H1 (cell line): ENCODE results near the gene PTCH1. TPM values are rescaled to one million over a fixed set of nuclear protein-coding genes. Genes with fewer than 3 reads are reported as not detected.

Experiments
- CTCF ChIA-PET: fragments of 300-600 bp; sonication (Branson Sonifier 250); formaldehyde crosslinking; loops from one replicate; lab custom pipeline; 2021; ENCODE audit not compliant: partially characterized antibody; lab: Charles Lee
- POLR2A ChIA-PET: fragments of 300-600 bp; sonication (Branson Sonifier 250); formaldehyde crosslinking; loops from one replicate; lab custom pipeline; 2021; ENCODE audit warnings: inconsistent platforms; ENCODE audit not compliant: partially characterized antibody; lab: Charles Lee
- DNase-seq, 2 experiments: peaks; one replicate each; pipeline versions ENCODE4 v3.0.0 to v3.0.0-alpha.2; 2010 to 2022; ENCODE audit warnings: low spot score in 2 of 2, low read depth in 1 of 2, mixed read lengths in 1 of 2
- FAIRE-seq: peaks from 2 replicates; lab custom pipeline; 2011; peaks lifted over from hg19 to GRCh38; lab: Jason Lieb, UNC
- H2AFZ ChIP-seq: 2 replicates; pipeline ENCODE4 v1.8.1; 2012; ENCODE audit warnings: low read length, inconsistent platforms
- H2AK5ac ChIP-seq: 2 replicates; pipeline ENCODE4 v1.6.1; 2013; ENCODE audit warnings: low read depth, low read length
- H2BK120ac ChIP-seq: replicated peaks from 2 replicates; pipeline ENCODE3; 2013; ENCODE audit warnings: low read depth, low read length, inconsistent platforms
- H2BK12ac ChIP-seq: 2 replicates; pipeline ENCODE4 v1.6.1; 2013; ENCODE audit warnings: low read depth, low read length
- H2BK15ac ChIP-seq: 2 replicates; pipeline ENCODE4 v1.6.1; 2013; ENCODE audit warnings: low read length
- H2BK20ac ChIP-seq: 2 replicates; pipeline ENCODE4 v1.6.1; 2013; ENCODE audit warnings: low read length
- H2BK5ac ChIP-seq: 2 replicates; pipeline ENCODE4 v1.6.1; 2013; ENCODE audit warnings: low read depth, low read length
- H3K14ac ChIP-seq: 2 replicates; pipeline ENCODE4 v1.6.1; 2013; ENCODE audit warnings: inconsistent platforms; ENCODE audit not compliant: insufficient read length
- H3K18ac ChIP-seq: 2 replicates; pipeline ENCODE4 v1.6.1; 2013; ENCODE audit warnings: low read length; ENCODE audit errors: extremely low read depth
- H3K23ac ChIP-seq: 2 replicates; pipeline ENCODE4 v1.6.1; 2013; ENCODE audit warnings: inconsistent platforms; ENCODE audit not compliant: insufficient read length
- H3K23me2 ChIP-seq: 2 replicates; pipeline ENCODE4 v1.6.1; 2013; ENCODE audit warnings: low read depth, low read length
- H3K27ac ChIP-seq: 2 replicates; pipeline ENCODE4 v1.6.1; 2011; ENCODE audit warnings: low read depth, low read length, inconsistent platforms
- H3K27me3 ChIP-seq, 4 experiments: replicated peaks in 1 of 4; 1 replicate in 1 of 4; 2 replicates in 3 of 4; pipeline versions ENCODE4 v1.6.1 to v1.8.1; 2011 to 2013; ENCODE audit warnings: low read length in 3 of 4, mild to moderate bottlenecking in 3 of 4, inconsistent platforms in 2 of 4, mixed read lengths in 2 of 4, moderate library complexity in 1 of 4; ENCODE audit not compliant: control insufficient read depth in 3 of 4, insufficient read depth in 3 of 4; ENCODE audit errors: extremely low read depth in 1 of 4
- H3K36me3 ChIP-seq, 4 experiments: 2 replicates each; pipeline versions ENCODE4 v1.6.1 to v1.8.1; 2011 to 2013; ENCODE audit warnings: mild to moderate bottlenecking in 4 of 4, low read length in 3 of 4, moderate library complexity in 2 of 4, control low read depth in 1 of 4, inconsistent platforms in 1 of 4; ENCODE audit not compliant: insufficient read depth in 4 of 4, control insufficient read depth in 2 of 4
- H3K4ac ChIP-seq: replicated peaks from 2 replicates; pipeline ENCODE3; 2013; ENCODE audit warnings: low read length, low read depth, mixed read lengths, inconsistent platforms; ENCODE audit not compliant: insufficient read length
- H3K4me1 ChIP-seq, 4 experiments: replicated peaks in 1 of 4; 1 replicate in 1 of 4; 2 replicates in 3 of 4; pipeline versions ENCODE4 v1.6.1 to v1.8.1; 2011 to 2013; ENCODE audit warnings: low read length in 3 of 4, inconsistent platforms in 2 of 4, mixed read lengths in 1 of 4; ENCODE audit not compliant: insufficient read depth in 4 of 4, control insufficient read depth in 3 of 4
- H3K4me2 ChIP-seq, 2 experiments: 2 replicates each; pipeline versions ENCODE4 v1.6.1 to v1.8.1; 2011 to 2013; ENCODE audit warnings: low read depth in 2 of 2, low read length in 2 of 2, control low read depth in 1 of 2, inconsistent platforms in 1 of 2, mild to moderate bottlenecking in 1 of 2; ENCODE audit not compliant: insufficient read depth in 1 of 2
- H3K4me3 ChIP-seq, 4 experiments: fragments of 200-600, 300-600 bp in 1 of 4; sonication (generic), shearing (Covaris generic), sonication (Bioruptor Twin) in 1 of 4; 2 replicates each; pipeline versions ENCODE4 v1.5.1 to v1.8.1; 2011 to 2016; ENCODE audit warnings: low read length in 4 of 4, low read depth in 3 of 4, control low read depth in 2 of 4, inconsistent platforms in 2 of 4, mild to moderate bottlenecking in 2 of 4, mixed read lengths in 1 of 4, moderate library complexity in 1 of 4; ENCODE audit not compliant: insufficient read depth in 2 of 4; ENCODE audit errors: extremely low read depth in 1 of 4
- H3K56ac ChIP-seq: replicated peaks from 2 replicates; pipeline ENCODE3; 2013; ENCODE audit warnings: low read depth, mild to moderate bottlenecking, mixed read lengths, low read length, inconsistent platforms; ENCODE audit not compliant: insufficient read length
- H3K79me1 ChIP-seq: 2 replicates; pipeline ENCODE4 v1.6.1; 2013; ENCODE audit warnings: low read depth, low read length, control low read depth
- H3K79me2 ChIP-seq, 2 experiments: 2 replicates each; pipeline versions ENCODE4 v1.6.1 to v1.8.1; 2012 to 2013; ENCODE audit warnings: low read length in 2 of 2, mild to moderate bottlenecking in 2 of 2, inconsistent platforms in 1 of 2; ENCODE audit not compliant: insufficient read depth in 2 of 2, control insufficient read depth in 1 of 2
- H3K9ac ChIP-seq, 4 experiments: replicated peaks in 1 of 4; 1 replicate in 1 of 4; 2 replicates in 3 of 4; pipeline versions ENCODE4 v1.6.1 to v1.8.1; 2011 to 2013; ENCODE audit warnings: low read depth in 3 of 4, low read length in 3 of 4, control low read depth in 2 of 4, mild to moderate bottlenecking in 2 of 4, moderate library complexity in 2 of 4, inconsistent platforms in 1 of 4; ENCODE audit errors: extremely low read depth in 1 of 4
- H3K9me3 ChIP-seq, 2 experiments: 2 replicates each; pipeline versions ENCODE4 v1.6.1 to v1.8.1; 2012 to 2013; ENCODE audit warnings: mild to moderate bottlenecking in 2 of 2, moderate library complexity in 2 of 2, control low read depth in 1 of 2, inconsistent platforms in 1 of 2, low read depth in 1 of 2, low read length in 1 of 2, mixed read lengths in 1 of 2; ENCODE audit not compliant: insufficient read depth in 2 of 2
- H4K20me1 ChIP-seq, 2 experiments: replicated peaks in 1 of 2; 2 replicates each; pipeline versions ENCODE3 to v1.8.1; 2011 to 2013; ENCODE audit warnings: inconsistent platforms in 2 of 2, low read length in 2 of 2, mild to moderate bottlenecking in 1 of 2; ENCODE audit not compliant: insufficient read depth in 2 of 2, control insufficient read depth in 1 of 2
- H4K5ac ChIP-seq: 2 replicates; pipeline ENCODE4 v1.6.1; 2013; ENCODE audit warnings: low read length, low read depth, mixed read lengths, inconsistent platforms; ENCODE audit not compliant: insufficient read length
- H4K8ac ChIP-seq: 2 replicates; pipeline ENCODE4 v1.8.0; 2013; ENCODE audit warnings: mild to moderate bottlenecking, moderate library complexity, low read length, inconsistent platforms; ENCODE audit not compliant: insufficient read depth; ENCODE audit errors: extremely low read depth
- H4K91ac ChIP-seq: replicated peaks from 2 replicates; pipeline ENCODE3; 2013; ENCODE audit warnings: low read length, mixed read lengths, inconsistent platforms; ENCODE audit not compliant: insufficient read length
- ATF2 ChIP-seq: IDR thresholded peaks from 2 replicates; pipeline ENCODE4 v1.6.1; 2012; ENCODE audit warnings: low read length, inconsistent platforms
- BRCA1 ChIP-seq: IDR thresholded peaks from 2 replicates; pipeline ENCODE4 v1.6.1; 2012; ENCODE audit warnings: low read depth, low read length, improper control_type of control experiment
- MAX ChIP-seq: IDR thresholded peaks from 2 replicates; pipeline ENCODE4 v1.6.1; 2012; ENCODE audit warnings: inconsistent platforms
- RFX5 ChIP-seq: IDR thresholded peaks from 2 replicates; pipeline ENCODE4 v1.6.1; 2011; ENCODE audit warnings: low read depth, low read length, improper control_type of control experiment, borderline replicate concordance
- SP2 ChIP-seq: IDR thresholded peaks from 2 replicates; pipeline ENCODE4 v1.6.1; 2012; ENCODE audit warnings: mild to moderate bottlenecking, low read length, inconsistent platforms
- USF2 ChIP-seq: IDR thresholded peaks from 2 replicates; pipeline ENCODE4 v1.6.1; 2011; ENCODE audit warnings: low read length, improper control_type of control experiment
- ZNF274 ChIP-seq: IDR thresholded peaks from 2 replicates; pipeline ENCODE4 v1.7.0; 2012; ENCODE audit warnings: low read length, borderline replicate concordance; ENCODE audit errors: extremely low read depth
- WGBS, 2 experiments: shearing (Covaris generic) in 1 of 2; methylation state at CpG; one replicate each; pipeline versions ENCODE4 v1.1.6 to v1.1.7; 2013 to 2015; ENCODE audit warnings: low lambda C conversion rate in 2 of 2, mixed read lengths in 2 of 2, inconsistent platforms in 1 of 2, low coverage in 1 of 2, missing lambda C conversion rate in 1 of 2; ENCODE audit not compliant: insufficient replicate concordance in 2 of 2, insufficient coverage in 1 of 2, insufficient read length in 1 of 2; ENCODE audit errors: extremely low coverage in 1 of 2, missing lambda C conversion rate in 1 of 2; 5-methylcytosine and 5-hydroxymethylcytosine counted together
- polyA plus RNA-seq, 7 experiments: library from polyadenylated mRNA; depleted of rRNA in 3 of 7; stranded (reverse) in 5 of 7; unstranded in 2 of 7; fragments of >200 nt in 5 of 7; fragments of 200-250 nt in 2 of 7; gene quantifications; 1 replicate in 5 of 7; 2 replicates in 1 of 7; 4 replicates in 1 of 7; pipeline versions ENCODE4 v1.2.1 to v1.2.3, GENCODE V29; 2011 to 2013; ENCODE audit warnings: missing spikeins in 2 of 7, mixed read lengths in 2 of 7
- total RNA-seq: library from RNA; stranded (reverse); fragmentation: NEBNext Ultra II Directional; extraction: Animal tissue kit (Norgen Biotek cat#: 25700); gene quantifications from 2 replicates; pipeline ENCODE4 v1.2.1, GENCODE V29; 2021

The PTCH1 gene
- total and polyA plus RNA-seq, 2 of the 8 experiments (the other 6 are each of a cell fraction or from before 2014, with no cell fraction given), result 6.4 to 34.1 TPM

- no peak overlapping the region for H3K4me3 ChIP-seq
- H3K36me3 ChIP-seq, result no peaks in the 10 kb centered on the region
- no peak for DNase-seq
- H4K20me1 ChIP-seq, result no peaks in the 10 kb centered on the region
- H3K14ac ChIP-seq, result no peak overlapping the region
- no peaks in the 10 kb centered on the region for H3K79me2 ChIP-seq
- no peak overlapping the region for H4K5ac ChIP-seq
- CTCF ChIA-PET, result interaction anchor here (0.7 kb wide), 1 partner anchor 43 kb away, joined by 3 read pairs; no protein-coding TSS in a partner anchor
- no peak overlapping the region for H3K56ac ChIP-seq
- no peak overlapping the region for H4K8ac ChIP-seq
- H2BK120ac ChIP-seq, result no peak overlapping the region
- H3K18ac ChIP-seq, result no peak overlapping the region
- H2BK15ac ChIP-seq, result no peak overlapping the region
- H2AFZ ChIP-seq, result no peak overlapping the region
- WGBS, 2 experiments, result 85% methylated on average over 3 of the region's 3 CpGs; no CpG with 5 or more reads in 1 of the 2 experiments
- no peak overlapping the region for H4K91ac ChIP-seq
- TF ChIP-seq ATF2, result no peak
- no peak for TF ChIP-seq RFX5
- TF ChIP-seq BRCA1, result no peak
- TF ChIP-seq SP2, result no peak
- no peak for TF ChIP-seq USF2
- no peak for TF ChIP-seq ZNF274
- no peak for TF ChIP-seq MAX
- TF ChIP-seq, all 59 proteins: peak for 0
- H3K27ac ChIP-seq, result no peak overlapping the region
- no peak overlapping the region for H3K4ac ChIP-seq
- H3K27me3 ChIP-seq, result peaks cover 20 to 36% (median 29%) of the 10 kb centered on the region in 4 experiments
- H3K9ac ChIP-seq, result no peak overlapping the region
- H2BK5ac ChIP-seq, result no peak overlapping the region
- no peak overlapping the region for H3K4me2 ChIP-seq
- no peaks in the 10 kb centered on the region for H3K79me1 ChIP-seq
- H2AK5ac ChIP-seq, result no peak overlapping the region
- no peak overlapping the region for H2BK20ac ChIP-seq
- H2BK12ac ChIP-seq, result no peak overlapping the region
- H3K23ac ChIP-seq, result no peak overlapping the region
- POLR2A ChIA-PET, result interaction anchor here (1.4 kb wide), 1 partner anchor 11 kb away, joined by 4 read pairs; no protein-coding TSS in a partner anchor
- H3K23me2 ChIP-seq, result peaks cover 6% of the 10 kb centered on the region; the same call in 1 of the 2 replicates
- H3K4me1 ChIP-seq, result peaks cover 0 to 6% (median 4%) of the 10 kb centered on the region in 4 experiments; a peak in 5 of 7 replicates
- FAIRE-seq, result no peak
- no peaks in the 10 kb centered on the region for H3K9me3 ChIP-seq
Observed at GRCh38 chr9:95521699-95522098, 4.9 kb upstream of the PTCH1 start.
